Lung microvascular endothelial cell (primary cell): ENCODE data around the gene TCF23. TPM values are rescaled to one million over a fixed set of nuclear protein-coding genes. Genes with fewer than 3 reads are reported as not detected.

Experiments used
- DNase-seq, 2 donors: peaks; one replicate each; pipeline versions ENCODE4 v3.0.0 to v3.0.0-alpha.2; 2010; ENCODE audit warnings: low read depth in 2 of 2
- total RNA-seq: library from RNA; depleted of rRNA; stranded (reverse); fragments of >200 nt; gene quantifications from 2 replicates; pipeline ENCODE4 v1.2.1, GENCODE V29; 2014

TCF23 gene
- total RNA-seq, 1 donor from 2014 or later, result not detected

GRCh38 chr2:27128668-27129571 is 19.9 kb upstream of the TCF23 start:
- DNase-seq, result no peak

- no peak for DNase-seq
These were observed 18.4 kb upstream of the TCF23 start for GRCh38 chr2:27130396-27130795.

- no peak for DNase-seq
These were observed 17.4 kb upstream of the TCF23 start for GRCh38 chr2:27131429-27131828.

GRCh38 chr2:27133195-27133875 is 15.5 kb upstream of the TCF23 start:
- DNase-seq, result peak in 1 of 2 donors; percentile 10

GRCh38 chr2:27133905-27134780 is 14.7 kb upstream of the TCF23 start, which contains the start of gene PREB:
Gene PREB, minus strand, starts transcription at chr2:27134636. Its CDS starts 215 bp downstream, at chr2:27134421.
- DNase-seq, result peak; percentile 94 to 97

GRCh38 chr2:27134781-27135477 is 13.9 kb upstream of the TCF23 start:
- no peak for DNase-seq

- DNase-seq, result no peak
These were observed 13.3 kb upstream of the TCF23 start for GRCh38 chr2:27135478-27135955.

GRCh38 chr2:27136751-27137150 is 12.1 kb upstream of the TCF23 start:
- no peak for DNase-seq

- DNase-seq, result no peak
These were observed 11.4 kb upstream of the TCF23 start for GRCh38 chr2:27137322-27137935.

GRCh38 chr2:27138111-27138510 is 10.7 kb upstream of the TCF23 start:
- DNase-seq, result no peak

GRCh38 chr2:27139310-27139709 is 9.5 kb upstream of the TCF23 start, which contains the start of gene PRR30:
Gene PRR30, minus strand, starts transcription at chr2:27139410. Its CDS starts 1,081 bp downstream, at chr2:27138329.
- DNase-seq, result no peak

- no peak for DNase-seq
These were observed 5.5 kb upstream of the TCF23 start for GRCh38 chr2:27143285-27143684.

- no peak for DNase-seq
These were observed 3.1 kb upstream of the TCF23 start for GRCh38 chr2:27145682-27146081.

- no peak for DNase-seq
These were observed 869 bp upstream of the TCF23 start for GRCh38 chr2:27147935-27148334.

GRCh38 chr2:27149570-27150405 is 984 bp downstream of the TCF23 start:
- no peak for DNase-seq

GRCh38 chr2:27150639-27151230 is 1.9 kb downstream of the TCF23 start:
- no peak for DNase-seq

- DNase-seq, result no peak
These were observed 3.4 kb downstream of the TCF23 start for GRCh38 chr2:27152102-27152795.

- no peak for DNase-seq
These were observed 4.1 kb downstream of the TCF23 start for GRCh38 chr2:27152796-27153464.
